ENCODE measurements around the gene MTG2. TPM values are rescaled to one million over a fixed set of nuclear protein-coding genes. Genes with fewer than 3 reads are reported as not detected.

The MTG2 gene
- polyA plus RNA-seq, 1 donor from 2014 or later, result 36.1 TPM

DNA sequence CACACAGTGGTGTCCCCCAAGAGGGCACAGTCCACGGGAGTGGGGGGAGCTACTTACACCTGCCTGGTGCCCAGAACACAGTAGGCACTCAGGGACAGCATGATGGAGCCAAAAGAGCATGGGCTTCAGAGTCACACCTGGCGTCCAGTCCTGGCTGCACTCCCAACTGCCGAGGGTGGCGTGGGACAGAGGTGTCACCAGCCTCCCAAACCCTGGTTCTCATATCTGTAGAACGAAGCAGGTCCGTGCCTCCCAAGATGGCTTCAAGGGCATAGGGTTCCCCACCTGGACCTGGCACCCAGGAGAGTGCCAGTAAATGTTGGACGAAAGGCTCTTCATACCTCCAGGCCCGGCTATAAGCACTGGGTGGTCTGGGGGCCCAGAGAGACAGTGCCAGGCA lies 28.4 kb downstream of the MTG2 start:
- H3K9me2 ChIP-seq (ENCODE audit: insufficient read depth, low read length), result no peaks in the 10 kb centered on the region

DNA sequence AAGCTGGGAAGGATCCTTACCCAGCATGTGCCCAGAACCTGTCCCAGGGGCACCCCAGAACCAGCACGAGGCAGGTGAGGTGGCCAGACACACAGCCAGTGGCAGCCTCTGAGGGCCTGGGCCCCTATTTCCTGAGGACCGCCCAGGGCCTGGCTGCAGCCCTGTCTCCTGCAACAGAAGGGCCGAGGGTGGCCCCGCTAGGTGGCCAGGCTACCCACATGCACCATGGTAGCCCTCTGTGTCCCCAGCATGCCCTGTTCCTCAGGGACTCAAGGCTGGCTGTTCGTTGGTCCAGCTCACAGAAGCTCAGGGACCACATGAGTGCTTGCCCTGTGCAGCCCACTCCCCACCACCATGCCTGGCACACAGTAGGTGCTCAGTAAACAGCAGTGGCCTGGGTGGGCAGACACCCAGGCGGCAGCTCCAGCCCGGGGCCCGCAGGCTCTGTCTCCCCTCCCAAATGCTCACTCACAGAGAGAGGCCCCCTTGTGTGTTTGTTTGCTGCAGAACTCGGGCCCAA lies 29.0 kb downstream of the MTG2 start:
- TF ChIP-seq, protein P1, sequence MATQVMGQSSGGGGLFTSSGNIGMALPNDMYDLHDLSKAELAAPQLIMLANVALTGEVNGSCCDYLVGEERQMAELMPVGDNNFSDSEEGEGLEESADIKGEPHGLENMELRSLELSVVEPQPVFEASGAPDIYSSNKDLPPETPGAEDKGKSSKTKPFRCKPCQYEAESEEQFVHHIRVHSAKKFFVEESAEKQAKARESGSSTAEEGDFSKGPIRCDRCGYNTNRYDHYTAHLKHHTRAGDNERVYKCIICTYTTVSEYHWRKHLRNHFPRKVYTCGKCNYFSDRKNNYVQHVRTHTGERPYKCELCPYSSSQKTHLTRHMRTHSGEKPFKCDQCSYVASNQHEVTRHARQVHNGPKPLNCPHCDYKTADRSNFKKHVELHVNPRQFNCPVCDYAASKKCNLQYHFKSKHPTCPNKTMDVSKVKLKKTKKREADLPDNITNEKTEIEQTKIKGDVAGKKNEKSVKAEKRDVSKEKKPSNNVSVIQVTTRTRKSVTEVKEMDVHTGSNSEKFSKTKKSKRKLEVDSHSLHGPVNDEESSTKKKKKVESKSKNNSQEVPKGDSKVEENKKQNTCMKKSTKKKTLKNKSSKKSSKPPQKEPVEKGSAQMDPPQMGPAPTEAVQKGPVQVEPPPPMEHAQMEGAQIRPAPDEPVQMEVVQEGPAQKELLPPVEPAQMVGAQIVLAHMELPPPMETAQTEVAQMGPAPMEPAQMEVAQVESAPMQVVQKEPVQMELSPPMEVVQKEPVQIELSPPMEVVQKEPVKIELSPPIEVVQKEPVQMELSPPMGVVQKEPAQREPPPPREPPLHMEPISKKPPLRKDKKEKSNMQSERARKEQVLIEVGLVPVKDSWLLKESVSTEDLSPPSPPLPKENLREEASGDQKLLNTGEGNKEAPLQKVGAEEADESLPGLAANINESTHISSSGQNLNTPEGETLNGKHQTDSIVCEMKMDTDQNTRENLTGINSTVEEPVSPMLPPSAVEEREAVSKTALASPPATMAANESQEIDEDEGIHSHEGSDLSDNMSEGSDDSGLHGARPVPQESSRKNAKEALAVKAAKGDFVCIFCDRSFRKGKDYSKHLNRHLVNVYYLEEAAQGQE (IDR thresholded peaks at IDR 0.05; ENCODE audit: borderline replicate concordance), result no peak
- peak; percentile 11 for TF ChIP-seq MXI1 (conservative IDR thresholded peaks at IDR 0.05; ENCODE audit: poor library complexity, severe bottlenecking)
- H3K9me3 ChIP-seq (ENCODE audit: low read length), result no peaks in the 10 kb centered on the region
- no peaks in the 10 kb centered on the region for H3K36me3 ChIP-seq (ENCODE audit: insufficient read depth, low read length)
- H3K9ac ChIP-seq (ENCODE audit: low read length), result peak overlapping the region; percentile 65
- no peaks in the 10 kb centered on the region for H3K9me2 ChIP-seq (ENCODE audit: insufficient read depth, low read length)
- no peaks in the 10 kb centered on the region for H4K20me1 ChIP-seq (ENCODE audit: insufficient read depth)
- peak overlapping the region; percentile 84 for H3K27ac ChIP-seq (ENCODE audit: low read length)
- H3K4me3 ChIP-seq (ENCODE audit: low read length), result peak overlapping the region; percentile 51
- no peaks in the 10 kb centered on the region for H3F3A ChIP-seq (ENCODE audit: insufficient read depth, low read length, poor library complexity, severe bottlenecking)
- no peaks in the 10 kb centered on the region for H3K27me3 ChIP-seq (ENCODE audit: insufficient read depth, low read depth, low read length)
- H3K4me2 ChIP-seq (ENCODE audit: low read length), result no peak overlapping the region
- H3K79me2 ChIP-seq (replicated peaks; ENCODE audit: insufficient read depth, low read length), result no peaks in the 10 kb centered on the region
- peak overlapping the region; percentile 32 for H2AFZ ChIP-seq (ENCODE audit: low read depth, low read length)

More for the DNA sequence above, 28.4 kb downstream of the MTG2 start:
- H2AFZ ChIP-seq (ENCODE audit: low read depth, low read length), result no peak overlapping the region
- no peaks in the 10 kb centered on the region for H3K36me3 ChIP-seq (ENCODE audit: insufficient read depth, low read length)
- H3K9ac ChIP-seq (ENCODE audit: low read length), result no peak overlapping the region
- no peak overlapping the region for H3K4me3 ChIP-seq (ENCODE audit: low read length)
- H3K27me3 ChIP-seq (ENCODE audit: insufficient read depth, low read depth, low read length), result no peaks in the 10 kb centered on the region
- H3K27ac ChIP-seq (ENCODE audit: low read length), result peak overlapping the region; percentile 84
- H3K4me2 ChIP-seq (ENCODE audit: low read length), result no peak overlapping the region
- H4K20me1 ChIP-seq (ENCODE audit: insufficient read depth), result no peaks in the 10 kb centered on the region
- H3K9me3 ChIP-seq (ENCODE audit: low read length), result no peaks in the 10 kb centered on the region
- no peaks in the 10 kb centered on the region for H3F3A ChIP-seq (ENCODE audit: insufficient read depth, low read length, poor library complexity, severe bottlenecking)
- no peak for TF ChIP-seq EP300 (conservative IDR thresholded peaks at IDR 0.05; ENCODE audit: poor library complexity, severe bottlenecking)
- no peaks in the 10 kb centered on the region for H3K79me2 ChIP-seq (replicated peaks; ENCODE audit: insufficient read depth, low read length)

DNA sequence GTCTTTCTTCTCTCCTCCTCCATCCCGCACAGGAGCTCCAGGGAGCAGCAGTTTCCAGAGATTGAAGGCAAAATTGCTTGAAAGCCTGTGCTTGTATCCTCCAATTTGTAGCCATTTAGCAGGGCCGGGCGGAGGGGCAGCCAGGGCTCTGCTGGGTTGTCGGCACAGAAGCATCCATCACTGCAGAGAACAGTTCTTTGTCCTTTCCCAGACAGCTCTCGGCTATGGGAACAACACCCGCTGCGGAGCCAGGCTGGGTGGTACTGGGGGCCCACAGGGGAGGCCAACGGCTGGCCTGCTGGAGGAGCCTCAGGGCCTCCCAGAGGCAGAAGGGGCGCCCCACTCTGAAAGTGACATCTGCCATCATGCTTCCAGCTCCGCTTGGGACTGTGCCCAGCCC lies 29.5 kb downstream of the MTG2 start:
- Histone ChIP-seq H3K9ac (ENCODE audit: low read length) (peak overlapping the region; percentile 65), H3K4me2 (ENCODE audit: low read length) (peak overlapping the region; percentile 37), H3K36me3 (ENCODE audit: insufficient read depth, low read length) (no peaks in the 10 kb centered on the region), H3K27me3 (ENCODE audit: insufficient read depth, low read depth, low read length) (no peaks in the 10 kb centered on the region), H2AFZ (ENCODE audit: low read depth, low read length) (peak overlapping the region; percentile 32), H3K27ac (ENCODE audit: low read length) (peak overlapping the region; percentile 84), H3F3A (ENCODE audit: insufficient read depth, low read length, poor library complexity, severe bottlenecking) (no peaks in the 10 kb centered on the region), H3K79me2 (replicated peaks; ENCODE audit: insufficient read depth, low read length) (no peaks in the 10 kb centered on the region), H3K4me3 (ENCODE audit: low read length) (peak overlapping the region; percentile 51), H3K9me2 (ENCODE audit: insufficient read depth, low read length) (no peaks in the 10 kb centered on the region), H4K20me1 (ENCODE audit: insufficient read depth) (no peaks in the 10 kb centered on the region), H3K9me3 (ENCODE audit: low read length) (no peaks in the 10 kb centered on the region)
- peak; percentile 48 for TF ChIP-seq SMC3 (conservative IDR thresholded peaks at IDR 0.05; ENCODE audit: poor library complexity)
- peak; percentile 65 for TF ChIP-seq POLR2AphosphoS5 (IDR thresholded peaks at IDR 0.05)
- TF ChIP-seq RAD21 (conservative IDR thresholded peaks at IDR 0.05), result peak; percentile 35
- TF ChIP-seq, protein P2, sequence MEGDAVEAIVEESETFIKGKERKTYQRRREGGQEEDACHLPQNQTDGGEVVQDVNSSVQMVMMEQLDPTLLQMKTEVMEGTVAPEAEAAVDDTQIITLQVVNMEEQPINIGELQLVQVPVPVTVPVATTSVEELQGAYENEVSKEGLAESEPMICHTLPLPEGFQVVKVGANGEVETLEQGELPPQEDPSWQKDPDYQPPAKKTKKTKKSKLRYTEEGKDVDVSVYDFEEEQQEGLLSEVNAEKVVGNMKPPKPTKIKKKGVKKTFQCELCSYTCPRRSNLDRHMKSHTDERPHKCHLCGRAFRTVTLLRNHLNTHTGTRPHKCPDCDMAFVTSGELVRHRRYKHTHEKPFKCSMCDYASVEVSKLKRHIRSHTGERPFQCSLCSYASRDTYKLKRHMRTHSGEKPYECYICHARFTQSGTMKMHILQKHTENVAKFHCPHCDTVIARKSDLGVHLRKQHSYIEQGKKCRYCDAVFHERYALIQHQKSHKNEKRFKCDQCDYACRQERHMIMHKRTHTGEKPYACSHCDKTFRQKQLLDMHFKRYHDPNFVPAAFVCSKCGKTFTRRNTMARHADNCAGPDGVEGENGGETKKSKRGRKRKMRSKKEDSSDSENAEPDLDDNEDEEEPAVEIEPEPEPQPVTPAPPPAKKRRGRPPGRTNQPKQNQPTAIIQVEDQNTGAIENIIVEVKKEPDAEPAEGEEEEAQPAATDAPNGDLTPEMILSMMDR (IDR thresholded peaks at IDR 0.05; ENCODE audit: poor library complexity, severe bottlenecking), result peak; percentile 10
- TF ChIP-seq TAF1 (IDR thresholded peaks at IDR 0.05; ENCODE audit: low read depth), result no peak
- TF ChIP-seq EP300 (conservative IDR thresholded peaks at IDR 0.05; ENCODE audit: poor library complexity, severe bottlenecking), result peak; percentile 46
- no peak for TF ChIP-seq MXI1 (conservative IDR thresholded peaks at IDR 0.05; ENCODE audit: poor library complexity, severe bottlenecking)
- TF ChIP-seq, protein P1 (IDR thresholded peaks at IDR 0.05; ENCODE audit: borderline replicate concordance), result peak; percentile 71

Data from neural cell (in vitro differentiated cells).